Calu3 (cell line): Measurements from ENCODE around the gene NALCN. TPM values are rescaled to one million over a fixed set of nuclear protein-coding genes. Genes with fewer than 3 reads are reported as not detected.

Experiments used
- BruUV-seq: library from RNA; stranded (reverse); fragments of 400-500 nt; replicated peaks from 2 replicates; lab custom pipeline; 2021; lab: Mats Ljungman, UMichigan
- CTCF ChIA-PET: fragments of 300-600 bp; sonication (Branson Sonifier 250); formaldehyde crosslinking; loops from one replicate; lab custom pipeline; 2022; ENCODE audit warnings: antibody characterized with exemption; lab: Charles Lee
- DNase-seq: peaks from one replicate; pipeline ENCODE4 v3.0.0; 2022
- H3K27ac Mint-ChIP-seq: one replicate; pipeline ENCODE4 v1.8.0; 2022; ENCODE audit warnings: mixed read lengths; ENCODE audit not compliant: unreplicated experiment
- H3K27me3 Mint-ChIP-seq: one replicate; pipeline ENCODE4 v1.8.0; 2022; ENCODE audit warnings: mixed read lengths; ENCODE audit not compliant: unreplicated experiment
- H3K36me3 Mint-ChIP-seq: one replicate; pipeline ENCODE4 v1.8.0; 2022; ENCODE audit warnings: mild to moderate bottlenecking, moderate library complexity, mixed read lengths; ENCODE audit not compliant: insufficient read depth, unreplicated experiment
- H3K4me1 Mint-ChIP-seq: one replicate; pipeline ENCODE4 v1.8.0; 2022; ENCODE audit warnings: mild to moderate bottlenecking, low read depth, mixed read lengths; ENCODE audit not compliant: unreplicated experiment
- H3K4me3 Mint-ChIP-seq: one replicate; pipeline ENCODE4 v1.8.0; 2022; ENCODE audit warnings: mild to moderate bottlenecking, low read depth, moderate library complexity, mixed read lengths; ENCODE audit not compliant: unreplicated experiment
- H3K9me3 Mint-ChIP-seq: one replicate; pipeline ENCODE4 v1.8.0; 2022; ENCODE audit warnings: low read depth, mixed read lengths; ENCODE audit not compliant: unreplicated experiment
- intact Hi-C: fragments of 100-400 bp; cut with micrococcal nuclease; formaldehyde crosslinking; loops from one replicate; pipeline ENCODE4 v1.10.0; 2022; ENCODE audit not compliant: unreplicated experiment
- total RNA-seq: library from RNA; stranded (reverse); gene quantifications from 2 replicates; pipeline ENCODE4 v1.2.3, GENCODE V29; 2022
- TF ChIP-seq, protein P1 (sequence below): fragments of 200-600 bp; IDR thresholded peaks from one replicate; pipeline ENCODE4 v1.8.0; 2022; ENCODE audit warnings: antibody characterized with exemption; ENCODE audit not compliant: unreplicated experiment

The NALCN gene
- total RNA-seq, 1 experiment from 2014 or later, result 2.8 TPM

DNA sequence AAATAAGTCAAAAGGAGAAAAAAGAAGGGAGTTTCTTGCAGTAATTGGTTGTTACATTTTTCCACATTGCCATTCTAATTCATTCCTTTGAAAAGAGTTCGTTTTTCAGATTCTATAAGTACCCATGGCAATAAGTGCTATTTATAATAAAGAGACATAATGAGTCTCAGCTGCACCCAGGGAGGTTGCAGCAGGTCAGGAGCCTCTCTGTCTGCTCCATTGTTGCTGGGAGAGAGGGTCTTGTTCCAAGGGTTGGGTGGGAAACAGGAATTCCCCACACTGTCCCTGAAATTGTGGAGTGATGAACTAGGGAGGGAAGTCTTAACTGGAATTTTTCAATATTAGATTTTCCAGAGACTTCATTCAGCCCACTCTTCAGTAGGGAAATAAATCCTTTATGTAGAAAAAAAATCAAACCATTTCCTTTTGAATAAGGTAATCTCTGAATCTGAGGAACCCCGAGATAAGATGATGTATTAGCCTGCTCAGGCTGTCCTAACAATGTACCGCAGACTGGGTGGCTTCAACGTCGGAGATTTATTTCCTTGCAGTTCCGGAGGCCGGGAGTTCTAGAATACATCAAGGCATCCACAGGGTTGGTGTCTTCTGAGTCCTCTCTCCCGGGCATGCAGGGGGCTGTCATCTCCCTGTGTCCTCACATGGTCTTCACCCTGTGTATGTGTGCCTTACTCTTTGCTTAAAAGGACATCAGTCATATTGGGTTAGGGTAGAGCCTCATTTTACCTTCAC lies 399.0 kb downstream of the NALCN start:
- Mint-ChIP-seq H3K27me3 (peaks cover 23% of the 10 kb centered on the region), H3K27ac (no peak overlapping the region), H3K36me3 (no peaks in the 10 kb centered on the region), H3K9me3 (no peaks in the 10 kb centered on the region), H3K4me3 (no peak overlapping the region), H3K4me1 (no peaks in the 10 kb centered on the region)
- intact Hi-C loops, result no loop called here
- no TSS peak for BruUV-seq
- DNase-seq, result no peak
- CTCF ChIA-PET, result no interaction called here
- TF ChIP-seq, protein P1, sequence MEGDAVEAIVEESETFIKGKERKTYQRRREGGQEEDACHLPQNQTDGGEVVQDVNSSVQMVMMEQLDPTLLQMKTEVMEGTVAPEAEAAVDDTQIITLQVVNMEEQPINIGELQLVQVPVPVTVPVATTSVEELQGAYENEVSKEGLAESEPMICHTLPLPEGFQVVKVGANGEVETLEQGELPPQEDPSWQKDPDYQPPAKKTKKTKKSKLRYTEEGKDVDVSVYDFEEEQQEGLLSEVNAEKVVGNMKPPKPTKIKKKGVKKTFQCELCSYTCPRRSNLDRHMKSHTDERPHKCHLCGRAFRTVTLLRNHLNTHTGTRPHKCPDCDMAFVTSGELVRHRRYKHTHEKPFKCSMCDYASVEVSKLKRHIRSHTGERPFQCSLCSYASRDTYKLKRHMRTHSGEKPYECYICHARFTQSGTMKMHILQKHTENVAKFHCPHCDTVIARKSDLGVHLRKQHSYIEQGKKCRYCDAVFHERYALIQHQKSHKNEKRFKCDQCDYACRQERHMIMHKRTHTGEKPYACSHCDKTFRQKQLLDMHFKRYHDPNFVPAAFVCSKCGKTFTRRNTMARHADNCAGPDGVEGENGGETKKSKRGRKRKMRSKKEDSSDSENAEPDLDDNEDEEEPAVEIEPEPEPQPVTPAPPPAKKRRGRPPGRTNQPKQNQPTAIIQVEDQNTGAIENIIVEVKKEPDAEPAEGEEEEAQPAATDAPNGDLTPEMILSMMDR, result no peak

GRCh38 chr13:101016475-101016874 lies 399.8 kb downstream of the NALCN start:
- Mint-ChIP-seq H3K27me3 (peaks cover 23% of the 10 kb centered on the region), H3K4me3 (no peak overlapping the region)
- DNase-seq, result no peak

GRCh38 chr13:101013245-101013644 lies 403.1 kb downstream of the NALCN start:
- DNase-seq, result no peak

More at GRCh38 chr13:101016475-101016874, 399.8 kb downstream of the NALCN start:
- Mint-ChIP-seq H3K36me3 (no peaks in the 10 kb centered on the region), H3K4me1 (no peaks in the 10 kb centered on the region), H3K27ac (no peak overlapping the region), H3K9me3 (no peaks in the 10 kb centered on the region)
- TF ChIP-seq, protein P1, result no peak
- intact Hi-C loops, result no loop called here
- no TSS peak for BruUV-seq
- CTCF ChIA-PET, result no interaction called here

GRCh38 chr13:101010100-101010499 lies 406.2 kb downstream of the NALCN start:
- no peaks in the 10 kb centered on the region for H3K36me3 Mint-ChIP-seq
- intact Hi-C loops, result no loop called here
- no TSS peak for BruUV-seq
- H3K27me3 Mint-ChIP-seq, result peaks cover 23% of the 10 kb centered on the region
- no peak overlapping the region for H3K4me3 Mint-ChIP-seq
- no peak for DNase-seq
- CTCF ChIA-PET, result no interaction called here
- no peak overlapping the region for H3K27ac Mint-ChIP-seq
- H3K9me3 Mint-ChIP-seq, result no peaks in the 10 kb centered on the region
- H3K4me1 Mint-ChIP-seq, result no peaks in the 10 kb centered on the region
- TF ChIP-seq, protein P1, result no peak

More at GRCh38 chr13:101013245-101013644, 403.1 kb downstream of the NALCN start:
- intact Hi-C loops, result no loop called here
- Mint-ChIP-seq H3K4me1 (no peaks in the 10 kb centered on the region), H3K27me3 (peaks cover 32% of the 10 kb centered on the region), H3K9me3 (no peaks in the 10 kb centered on the region), H3K36me3 (no peaks in the 10 kb centered on the region), H3K4me3 (no peak overlapping the region), H3K27ac (no peak overlapping the region)
- TF ChIP-seq, protein P1, result no peak
- CTCF ChIA-PET, result no interaction called here
- BruUV-seq, result no TSS peak
